Measurements from ENCODE around the gene FUCA1.
"Not testable (repeated sequence)": the region's sequence is repeated elsewhere in the genome, so short reads cannot be mapped to it uniquely, and the experiment has no call there.

Gene FUCA1

GRCh38 chr1:23867895-23868556 is at the start of gene FUCA1:
FUCA1 (minus strand) TSS chr1:23868290; CDS start chr1:23868286, 4 bp downstream.
- peak; percentile 80 for DNase-seq

DNA sequence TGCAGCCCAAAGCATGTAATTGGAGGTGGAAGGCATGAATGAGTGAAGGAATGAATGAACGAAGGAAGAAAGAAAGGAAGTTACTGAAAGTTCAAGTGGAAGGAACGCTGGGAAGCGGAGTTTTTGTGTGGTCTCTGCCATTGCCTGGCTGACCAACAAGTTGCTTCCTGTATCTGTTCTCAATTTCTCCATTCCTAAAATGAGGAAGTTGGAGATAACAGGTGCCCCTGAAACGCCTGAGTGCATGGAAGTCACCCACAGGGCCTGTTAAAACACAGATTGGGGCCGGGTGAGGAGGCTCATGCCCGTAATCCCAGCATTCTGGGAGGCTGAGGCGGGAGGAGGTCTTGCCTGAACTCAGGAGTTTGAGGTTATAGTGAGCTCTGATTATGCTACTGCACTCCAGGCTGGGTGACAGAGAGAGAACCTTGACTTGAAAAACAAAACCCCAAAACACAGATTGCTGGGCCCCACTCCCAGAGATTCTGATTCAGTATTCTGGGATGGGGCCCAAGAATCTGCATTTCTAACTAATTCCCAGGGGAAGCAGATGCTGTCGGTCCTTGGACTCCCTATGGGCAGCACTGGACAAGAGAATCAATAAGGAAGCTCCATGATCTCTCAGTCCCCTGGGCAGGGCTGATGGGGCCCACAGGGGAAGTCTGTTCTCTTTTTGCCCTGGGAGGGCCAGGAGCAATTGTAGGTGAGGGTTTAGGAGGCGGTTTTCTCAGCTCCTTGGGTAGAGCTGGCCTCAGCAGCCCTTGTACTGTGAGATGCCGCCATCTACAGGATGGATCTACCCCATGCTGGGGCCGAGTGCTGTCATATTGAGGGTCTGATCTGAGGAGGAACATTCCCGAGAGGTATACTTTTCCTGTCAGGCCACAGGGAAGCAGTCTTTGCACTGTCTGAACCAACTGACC is 48.4 kb upstream of the FUCA1 start:
- peak; percentile 16 for DNase-seq

DNA sequence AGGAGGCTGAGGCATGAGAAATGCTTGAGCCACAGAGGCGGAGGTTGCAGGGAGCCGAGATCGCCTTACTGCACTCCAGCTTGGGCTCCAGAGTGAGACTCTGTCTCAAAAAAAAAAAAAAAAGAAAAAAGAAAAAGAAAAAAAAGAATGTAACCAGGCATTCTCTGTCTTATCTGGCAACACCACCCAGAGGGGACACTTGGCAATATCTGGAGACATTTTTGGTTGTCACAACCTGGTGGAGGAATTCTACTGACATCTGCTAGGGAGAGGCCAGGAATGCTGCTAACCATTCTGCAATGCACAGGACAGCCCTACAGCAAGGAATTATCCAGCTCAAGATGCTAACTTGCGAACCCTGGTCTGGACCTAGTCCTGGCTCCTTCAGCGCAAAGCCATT is 47.4 kb upstream of the FUCA1 start:
- DNase-seq = no peak

DNA sequence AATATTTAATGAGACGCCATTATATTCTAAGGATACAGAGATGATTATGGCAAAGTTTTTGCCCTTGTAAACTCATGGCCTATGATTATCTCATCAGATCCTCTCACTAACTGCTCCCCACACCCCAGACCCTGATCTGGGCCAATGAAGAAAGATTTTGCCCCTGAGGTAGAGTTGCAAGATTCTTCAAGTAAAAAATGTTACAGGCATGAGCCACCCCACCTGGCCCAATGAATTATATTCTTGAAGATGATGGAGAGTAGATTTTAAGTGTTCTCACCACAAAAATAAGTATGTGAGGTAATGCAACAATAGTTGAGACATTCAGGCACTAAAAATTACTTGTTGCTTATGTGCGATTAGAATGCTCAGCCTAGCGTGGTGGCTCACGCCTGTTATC is 46.8 kb upstream of the FUCA1 start:
- no peak for DNase-seq

DNA sequence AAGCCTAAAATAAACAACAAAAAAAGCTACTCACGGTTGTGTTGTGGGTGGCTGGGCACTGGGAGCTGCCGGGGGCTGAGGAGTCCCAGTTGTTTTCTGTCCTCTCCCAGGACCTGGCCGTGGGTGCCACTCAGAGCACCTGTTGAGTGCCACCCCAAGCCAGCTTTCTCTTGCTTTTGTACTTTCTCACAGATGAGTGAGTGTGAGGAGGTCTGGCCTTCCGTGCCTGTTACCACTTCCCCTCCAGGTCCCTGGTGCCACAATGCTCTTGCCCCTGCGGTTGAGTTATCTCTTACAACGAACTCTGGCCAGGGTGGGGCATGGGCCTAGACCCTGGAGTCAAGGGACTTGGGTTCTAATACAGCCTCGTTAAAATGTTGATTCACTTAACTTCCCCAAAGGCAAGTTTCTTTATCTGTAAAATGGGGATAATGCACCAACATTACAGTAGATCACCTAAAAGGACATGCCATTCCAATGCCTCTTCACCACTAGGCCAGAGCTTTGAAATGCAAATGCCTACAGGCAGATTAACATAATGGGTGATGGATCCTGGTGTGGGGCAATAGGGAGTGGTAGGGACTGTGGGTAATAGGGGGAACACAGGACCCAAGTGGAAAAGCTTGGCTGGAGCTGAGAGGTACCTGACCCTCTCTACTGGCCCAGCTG is 45.3 kb upstream of the FUCA1 start, which contains the start of gene CNR2:
Gene CNR2, minus strand, starts transcription at position 151 of the 669 bp plus-strand sequence. CDS start 37,745 bp downstream, outside the sequence.
- DNase-seq = no peak

DNA sequence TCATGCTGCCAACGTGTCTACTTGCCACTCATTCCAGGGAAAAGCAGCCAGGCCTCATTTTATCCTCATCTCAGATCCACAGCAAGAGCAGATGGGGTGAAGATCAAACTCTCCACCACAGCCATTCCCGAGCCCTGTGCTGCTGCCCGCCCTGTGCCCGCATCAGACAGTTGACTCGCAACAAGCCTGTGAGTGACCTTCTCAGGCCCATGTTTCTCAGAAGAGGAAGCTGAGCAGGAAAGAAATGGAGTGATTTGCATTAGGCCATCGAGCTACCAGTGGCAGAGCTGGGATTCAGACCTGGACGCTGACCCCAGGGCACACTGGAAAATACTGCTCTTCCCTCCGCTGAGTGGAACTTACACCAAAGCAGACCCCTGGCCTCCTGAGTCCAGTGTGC is 43.8 kb upstream of the FUCA1 start:
- no peak for DNase-seq

GRCh38 chr1:23910553-23911246 is 42.6 kb upstream of the FUCA1 start:
- DNase-seq = no peak

GRCh38 chr1:23910144-23910543 is 42.1 kb upstream of the FUCA1 start:
- DNase-seq = no peak

GRCh38 chr1:23909412-23909811 is 41.3 kb upstream of the FUCA1 start:
- DNase-seq = no peak

GRCh38 chr1:23908453-23909341 is 40.6 kb upstream of the FUCA1 start:
- DNase-seq = no peak

GRCh38 chr1:23906731-23907130 is 38.6 kb upstream of the FUCA1 start:
- DNase-seq = no peak

- DNase-seq = no peak
Measured at GRCh38 chr1:23905461-23906025, 37.5 kb upstream of the FUCA1 start.

DNA sequence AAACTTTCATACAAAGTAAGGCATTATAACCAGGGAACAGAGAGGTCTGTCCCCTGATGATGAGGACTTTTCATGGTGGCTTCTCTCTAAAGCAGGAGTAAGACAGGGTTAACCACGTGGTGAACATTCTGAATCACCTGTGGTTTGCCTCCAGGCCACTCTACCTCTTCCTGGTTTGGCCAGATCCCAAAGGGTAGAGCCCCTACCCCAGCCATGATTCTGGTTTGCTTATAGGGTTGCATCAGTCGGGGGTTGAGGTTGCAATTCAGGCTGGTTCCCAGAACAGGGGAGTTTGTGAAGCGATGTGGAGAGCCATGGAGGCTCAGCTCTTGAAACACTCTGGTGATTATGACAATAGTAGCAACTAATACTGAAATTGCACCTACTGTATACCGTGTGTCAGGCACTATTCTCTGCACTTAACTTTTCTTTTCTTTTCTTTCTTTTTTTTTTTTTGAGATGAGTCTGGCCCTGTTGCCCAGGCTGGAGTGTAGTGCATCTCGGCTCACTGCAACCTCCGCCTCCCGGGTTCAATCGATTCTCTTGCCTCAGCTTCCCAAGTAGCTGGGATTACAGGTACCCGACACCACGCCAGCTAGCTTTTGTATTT is 36.8 kb upstream of the FUCA1 start:
- DNase-seq = no peak

DNA sequence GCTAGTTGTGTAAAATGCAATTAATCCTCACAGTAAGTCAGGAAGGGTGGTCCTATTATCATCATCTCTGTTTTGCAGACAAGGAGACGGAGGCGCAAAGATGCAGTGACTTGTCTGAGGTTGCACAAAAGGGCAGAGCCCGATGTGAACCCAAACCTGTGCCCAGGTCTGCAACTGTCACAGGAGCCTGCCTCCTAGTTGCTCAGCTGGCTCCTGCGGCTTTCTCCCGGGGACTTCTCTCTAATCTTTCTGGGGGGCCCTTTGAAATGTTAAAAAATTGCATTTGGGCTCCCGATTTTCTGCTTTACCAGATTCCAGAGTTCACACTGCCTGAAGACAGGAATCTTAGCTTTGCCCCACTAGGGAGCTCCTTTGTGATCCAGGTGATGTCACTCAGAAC is 35.7 kb upstream of the FUCA1 start:
- no peak for DNase-seq

GRCh38 chr1:23902321-23903278 is 34.5 kb upstream of the FUCA1 start:
- DNase-seq = no peak

DNA sequence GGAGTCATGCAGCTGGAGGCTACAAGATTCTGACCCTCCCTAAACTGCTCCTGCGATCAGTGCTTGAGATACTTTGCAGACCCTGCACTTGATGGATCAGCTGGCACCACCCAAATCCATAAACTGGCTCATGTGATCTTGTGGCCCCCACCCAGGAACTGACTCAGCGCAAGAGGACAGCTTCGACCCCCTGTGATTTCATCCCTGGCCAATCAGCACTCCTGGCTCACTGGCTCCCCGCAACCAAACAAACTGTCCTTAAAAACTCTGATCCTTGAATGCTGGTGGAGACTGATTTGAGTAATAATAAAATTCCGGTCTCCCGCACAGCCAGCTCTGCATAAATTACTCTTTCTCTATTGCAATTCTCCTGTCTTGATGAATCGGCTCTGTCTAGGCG is 31.9 kb upstream of the FUCA1 start:
- not testable (repeated sequence) for DNase-seq

DNA sequence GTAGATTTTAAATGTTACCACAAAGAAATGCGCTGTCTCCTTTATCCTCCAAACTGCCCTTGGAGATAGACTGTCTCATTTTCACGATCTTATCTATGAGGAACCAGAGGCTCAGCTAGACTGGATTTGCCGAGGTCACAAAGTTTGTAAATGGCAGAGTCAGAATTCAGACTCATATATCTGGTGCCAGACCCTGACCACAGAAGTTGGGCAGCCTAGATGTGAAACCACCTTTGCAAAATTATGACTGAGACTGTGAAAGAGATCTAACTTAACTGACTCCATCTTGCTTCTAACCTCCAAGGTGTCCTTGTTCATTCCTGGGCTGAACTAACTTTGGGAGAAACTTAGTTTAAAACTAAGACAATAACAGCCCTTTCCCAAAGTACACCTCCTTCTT is 31.0 kb upstream of the FUCA1 start:
- DNase-seq = no peak

GRCh38 chr1:23897083-23897482 is 29.0 kb upstream of the FUCA1 start:
- no peak for DNase-seq

DNA sequence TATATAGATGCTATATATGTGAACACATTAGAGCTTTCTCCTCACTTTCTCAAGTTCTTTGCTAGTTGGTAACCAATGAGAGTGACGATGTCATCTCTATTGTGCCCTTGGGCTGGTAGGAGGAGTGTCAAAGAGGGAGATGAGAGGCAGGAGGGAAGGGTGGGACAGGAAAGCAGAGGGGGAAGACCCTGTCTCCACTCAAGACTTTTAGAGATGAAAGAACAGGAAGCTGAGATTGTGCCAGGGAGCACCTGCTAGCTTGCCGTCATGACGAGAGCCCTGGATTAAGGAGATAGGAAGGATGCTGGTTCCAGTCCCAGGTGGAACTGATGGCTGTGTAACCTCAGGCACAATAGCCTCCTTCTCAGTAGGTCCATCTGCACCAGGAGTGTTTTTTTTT is 28.4 kb upstream of the FUCA1 start:
- no peak for DNase-seq

GRCh38 chr1:23895993-23896392 is 27.9 kb upstream of the FUCA1 start:
- no peak for DNase-seq
